PC-9 (cell line): ENCODE results near the gene C4B. TPM values are rescaled to one million over a fixed set of nuclear protein-coding genes. Genes with fewer than 3 reads are reported as not detected.

ENCODE experiments used
- BruUV-seq: library from RNA; stranded (reverse); fragments of 400-500 nt; replicated peaks from 2 replicates; lab custom pipeline; 2021; lab: Mats Ljungman, UMichigan
- CTCF ChIA-PET: fragments of 300-600 bp; sonication (Branson Sonifier 250); formaldehyde crosslinking; loops from one replicate; lab custom pipeline; 2022; ENCODE audit warnings: antibody characterized with exemption; lab: Charles Lee
- POLR2A ChIA-PET: fragments of 300-600 bp; sonication (Branson Sonifier 250); formaldehyde crosslinking; loops from one replicate; lab custom pipeline; 2022; ENCODE audit warnings: antibody characterized with exemption; ENCODE audit not compliant: unreplicated experiment; lab: Charles Lee
- DNase-seq, 2 experiments: peaks; one replicate each; pipeline versions ENCODE4 v3.0.0 to v3.0.0-alpha.2; 2015 to 2022; ENCODE audit warnings: mixed read lengths in 1 of 2
- H2AFZ ChIP-seq: fragments of 200-600 bp; sonication (generic); 2 replicates; pipeline ENCODE4 v1.8.1; 2017; ENCODE audit warnings: antibody characterized with exemption
- H3F3A ChIP-seq: fragments of 200-600 bp; sonication (generic); 2 replicates; pipeline ENCODE4 v1.8.1; 2017; ENCODE audit warnings: antibody characterized with exemption, mild to moderate bottlenecking, low read depth; ENCODE audit not compliant: insufficient read depth
- H3K27ac ChIP-seq: fragments of 200-600 bp; sonication (generic); 2 replicates; pipeline ENCODE4 v1.6.1; 2016; ENCODE audit warnings: mixed run types
- H3K27me3 ChIP-seq: fragments of 200-600 bp; sonication (generic); 2 replicates; pipeline ENCODE4 v1.6.1; 2016; ENCODE audit warnings: low read depth, mixed run types; ENCODE audit not compliant: insufficient read depth
- H3K36me3 ChIP-seq: fragments of 200-600 bp; sonication (generic); 2 replicates; pipeline ENCODE4 v1.6.1; 2016; ENCODE audit warnings: low read depth, mixed run types
- H3K4me1 ChIP-seq: fragments of 200-600 bp; sonication (generic); replicated peaks from 2 replicates; pipeline ENCODE4 v1.6.1; 2016; ENCODE audit warnings: mixed run types; ENCODE audit not compliant: insufficient read depth
- H3K4me2 ChIP-seq: fragments of 200-600 bp; sonication (generic); 2 replicates; pipeline ENCODE4 v1.6.1; 2017; ENCODE audit warnings: mixed run types
- H3K4me3 ChIP-seq: fragments of 200-600 bp; sonication (generic); 2 replicates; pipeline ENCODE4 v1.6.1; 2016; ENCODE audit warnings: mixed run types
- H3K79me2 ChIP-seq: fragments of 200-600 bp; sonication (generic); 2 replicates; pipeline ENCODE4 v1.6.1; 2017; ENCODE audit warnings: low read depth, mixed run types
- H3K9me2 ChIP-seq: fragments of 200-600 bp; sonication (generic); 2 replicates; pipeline ENCODE4 v1.8.1; 2017; ENCODE audit warnings: mild to moderate bottlenecking; ENCODE audit not compliant: insufficient read depth
- H3K9me3 ChIP-seq: fragments of 200-600 bp; sonication (generic); 2 replicates; pipeline ENCODE4 v1.8.1; 2016; ENCODE audit warnings: low read depth; ENCODE audit not compliant: insufficient read depth
- H4K20me1 ChIP-seq: fragments of 200-600 bp; sonication (generic); 2 replicates; pipeline ENCODE4 v1.8.1; 2017; ENCODE audit not compliant: insufficient read depth
- EZH2 ChIP-seq: fragments of 200-600 bp; sonication (generic); IDR thresholded peaks from 2 replicates; pipeline ENCODE4 v1.8.0; 2017; ENCODE audit warnings: antibody characterized with exemption, low read depth
- intact Hi-C: fragments of 100-400 bp; cut with micrococcal nuclease; formaldehyde crosslinking; loops from one replicate; pipeline ENCODE4 v1.10.0; 2022; ENCODE audit not compliant: unreplicated experiment
- total RNA-seq: library from RNA; stranded (reverse); gene quantifications from 2 replicates; pipeline ENCODE4 v1.2.3, GENCODE V29; 2021
- TF ChIP-seq, protein P1 (sequence below): fragments of 200-600 bp; sonication (generic); conservative IDR thresholded peaks from 2 replicates; pipeline ENCODE4 v1.6.1; 2017; ENCODE audit warnings: mixed run types, antibody characterized with exemption, mild to moderate bottlenecking, moderate library complexity

The C4B gene
- total RNA-seq, 1 experiment from 2014 or later, result 8.3 TPM

DNA sequence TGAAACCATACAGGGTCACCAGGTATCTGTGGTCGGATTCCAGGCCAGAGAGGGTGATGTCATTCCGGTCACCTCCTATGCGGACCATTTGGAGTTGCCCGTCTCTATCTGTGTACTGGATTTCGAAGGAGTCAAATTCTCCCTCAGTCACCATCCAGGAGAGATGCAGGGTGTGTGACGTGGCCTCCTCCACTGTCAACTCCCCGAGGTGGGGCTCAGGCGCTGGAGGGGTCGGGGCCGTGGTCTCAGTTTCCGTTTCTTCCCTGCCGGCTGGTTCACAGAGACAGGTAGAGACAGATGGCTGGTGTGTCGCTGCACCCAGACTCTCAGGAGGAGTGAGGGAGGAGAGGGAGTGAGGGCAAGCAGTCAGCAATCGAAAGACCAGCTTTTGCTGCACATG, 54.3 kb downstream of the C4B start:
- TF ChIP-seq, protein P1, sequence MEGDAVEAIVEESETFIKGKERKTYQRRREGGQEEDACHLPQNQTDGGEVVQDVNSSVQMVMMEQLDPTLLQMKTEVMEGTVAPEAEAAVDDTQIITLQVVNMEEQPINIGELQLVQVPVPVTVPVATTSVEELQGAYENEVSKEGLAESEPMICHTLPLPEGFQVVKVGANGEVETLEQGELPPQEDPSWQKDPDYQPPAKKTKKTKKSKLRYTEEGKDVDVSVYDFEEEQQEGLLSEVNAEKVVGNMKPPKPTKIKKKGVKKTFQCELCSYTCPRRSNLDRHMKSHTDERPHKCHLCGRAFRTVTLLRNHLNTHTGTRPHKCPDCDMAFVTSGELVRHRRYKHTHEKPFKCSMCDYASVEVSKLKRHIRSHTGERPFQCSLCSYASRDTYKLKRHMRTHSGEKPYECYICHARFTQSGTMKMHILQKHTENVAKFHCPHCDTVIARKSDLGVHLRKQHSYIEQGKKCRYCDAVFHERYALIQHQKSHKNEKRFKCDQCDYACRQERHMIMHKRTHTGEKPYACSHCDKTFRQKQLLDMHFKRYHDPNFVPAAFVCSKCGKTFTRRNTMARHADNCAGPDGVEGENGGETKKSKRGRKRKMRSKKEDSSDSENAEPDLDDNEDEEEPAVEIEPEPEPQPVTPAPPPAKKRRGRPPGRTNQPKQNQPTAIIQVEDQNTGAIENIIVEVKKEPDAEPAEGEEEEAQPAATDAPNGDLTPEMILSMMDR, result no peak
- no peak for TF ChIP-seq EZH2
- no TSS peak for BruUV-seq
- H3K4me3 ChIP-seq, result no peak overlapping the region
- H3K9me2 ChIP-seq, result no peaks in the 10 kb centered on the region
- H3K27ac ChIP-seq, result no peak overlapping the region
- ChIA-PET CTCF (no interaction called here), POLR2A (no interaction called here)
- H3F3A ChIP-seq, result no peaks in the 10 kb centered on the region
- intact Hi-C loops, result no loop called here
- H3K36me3 ChIP-seq, result no peaks in the 10 kb centered on the region
- H3K9me3 ChIP-seq, result no peaks in the 10 kb centered on the region
- H3K79me2 ChIP-seq, result no peaks in the 10 kb centered on the region
- H3K4me2 ChIP-seq, result no peak overlapping the region
- no peaks in the 10 kb centered on the region for H3K4me1 ChIP-seq
- H4K20me1 ChIP-seq, result no peaks in the 10 kb centered on the region
- H3K27me3 ChIP-seq, result no peaks in the 10 kb centered on the region
- H2AFZ ChIP-seq, result no peak overlapping the region
- DNase-seq, result no peak

- Histone ChIP-seq H3K4me2 (no peak overlapping the region), H3K36me3 (no peaks in the 10 kb centered on the region), H3F3A (no peaks in the 10 kb centered on the region), H3K27ac (no peak overlapping the region), H2AFZ (no peak overlapping the region), H3K27me3 (no peaks in the 10 kb centered on the region), H3K9me3 (no peaks in the 10 kb centered on the region), H3K9me2 (no peaks in the 10 kb centered on the region), H3K4me1 (no peaks in the 10 kb centered on the region), H3K79me2 (no peaks in the 10 kb centered on the region), H3K4me3 (no peak overlapping the region), H4K20me1 (no peaks in the 10 kb centered on the region)
- no peak for DNase-seq
- POLR2A ChIA-PET, result no interaction called here
- TF ChIP-seq, protein P1, result no peak
- no peak for TF ChIP-seq EZH2
- intact Hi-C loops, result no loop called here
- no TSS peak for BruUV-seq
- CTCF ChIA-PET, result no interaction called here
Measured at GRCh38 chr6:32069460-32069859, 54.9 kb downstream of the C4B start.

DNA sequence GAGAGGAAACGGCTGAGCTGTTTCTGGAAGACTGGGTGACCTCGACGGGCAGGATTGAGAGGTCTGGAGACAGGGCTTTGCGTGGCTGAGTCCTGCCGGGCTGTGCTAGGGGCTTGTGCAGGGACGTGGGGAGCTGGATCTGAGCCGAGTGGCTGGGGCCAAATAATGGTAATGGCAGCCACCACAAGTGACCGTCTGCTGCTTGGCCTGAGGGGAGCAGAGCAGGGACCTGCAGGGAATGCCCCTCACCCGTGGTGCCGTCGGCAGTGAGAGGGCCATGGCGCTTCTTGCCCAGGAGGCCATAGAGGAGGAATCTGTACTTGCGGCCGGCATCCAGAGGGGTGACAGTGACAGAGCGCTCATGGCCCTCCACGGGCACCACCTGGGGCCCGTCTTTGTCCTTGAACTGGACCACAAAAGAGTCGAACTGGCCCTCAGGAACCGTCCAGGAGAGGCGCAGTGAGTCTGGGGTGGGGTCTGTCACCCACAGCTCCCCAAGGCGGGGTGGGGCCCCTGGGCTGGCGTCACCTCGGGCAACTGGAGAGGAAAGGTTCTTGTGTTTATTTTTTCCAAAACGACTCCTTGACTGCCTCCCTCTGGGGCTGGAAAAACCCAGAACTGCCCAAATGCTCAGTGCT, 55.4 kb downstream of the C4B start:
- no TSS peak for BruUV-seq
- Histone ChIP-seq H3K9me2 (no peaks in the 10 kb centered on the region), H4K20me1 (no peaks in the 10 kb centered on the region), H3K4me2 (no peak overlapping the region), H3K4me1 (no peaks in the 10 kb centered on the region), H3K4me3 (no peak overlapping the region), H3K79me2 (no peaks in the 10 kb centered on the region), H3K9me3 (no peaks in the 10 kb centered on the region), H3K27me3 (no peaks in the 10 kb centered on the region), H2AFZ (no peak overlapping the region), H3K27ac (no peak overlapping the region), H3K36me3 (no peaks in the 10 kb centered on the region), H3F3A (peaks cover under 1% of the 10 kb centered on the region; the same call in 1 of the 2 replicates)
- intact Hi-C loops, result no loop called here
- ChIA-PET POLR2A (no interaction called here), CTCF (no interaction called here)
- TF ChIP-seq EZH2, result no peak
- TF ChIP-seq, protein P1, result no peak
- DNase-seq, result no peak
